Fibroblast of the aortic adventitia (primary cell): Measurements from ENCODE around the gene USF3. TPM values are rescaled to one million over a fixed set of nuclear protein-coding genes. Genes with fewer than 3 reads are reported as not detected.

Source experiments
- DNase-seq: peaks from one replicate; pipeline ENCODE4 v3.0.0-alpha.2; 2010; ENCODE audit warnings: low read depth
- H3K4me3 ChIP-seq: 2 replicates; pipeline ENCODE4 v1.5.1; 2011; ENCODE audit warnings: low read depth, mild to moderate bottlenecking, control low read depth, low read length, moderate library complexity
- CTCF ChIP-seq: IDR thresholded peaks from 2 replicates; pipeline ENCODE4 v1.5.1; 2011; ENCODE audit warnings: mild to moderate bottlenecking, low read length, control low read depth, inconsistent platforms; ENCODE audit not compliant: insufficient read depth
- small RNA-seq: library from RNA; depleted of rRNA; stranded (forward); fragments of <200 nt; gene quantifications from one replicate; pipeline ENCODE3, GENCODE V24; 2012
- total RNA-seq: library from RNA; depleted of rRNA; stranded (reverse); fragments of >200 nt; gene quantifications from 2 replicates; pipeline ENCODE4 v1.2.3, GENCODE V29; 2012; ENCODE audit warnings: low replicate concordance

USF3 gene
- total RNA-seq, 1 donor = 12.9 TPM

DNA sequence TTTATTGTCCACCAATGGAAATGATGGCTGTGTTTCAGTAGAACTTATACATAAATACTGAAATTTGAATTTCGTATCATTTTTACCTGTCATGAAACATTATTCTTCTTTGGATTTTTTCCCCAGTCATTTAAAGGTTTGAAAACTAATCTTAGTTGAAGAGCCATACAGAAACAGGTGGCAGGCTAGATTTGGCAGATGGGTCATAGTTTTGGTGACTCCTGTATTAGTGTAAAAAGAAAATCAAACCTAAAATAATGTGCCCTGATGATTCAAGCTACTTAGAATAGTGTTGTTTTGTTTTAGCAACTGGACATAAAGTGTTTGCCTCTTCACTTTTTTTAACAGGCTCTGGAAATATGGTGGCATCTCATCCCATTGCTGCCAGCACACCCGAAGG, 95.2 kb downstream of the USF3 start:
- no peak for TF ChIP-seq CTCF
- DNase-seq = no peak
- H3K4me3 ChIP-seq = no peak overlapping the region

- H3K4me3 ChIP-seq = no peak overlapping the region
- TF ChIP-seq CTCF = no peak
- no peak for DNase-seq
Measured at GRCh38 chr3:113600418-113601182, 95.8 kb downstream of the USF3 start.

Small RNA genes within 50 kb of the gene (small RNA-seq; reads per million reads assigned to genes)
- gene RN7SL767P = not detected

Other genes with a start within 250 kb of the USF3 start
- 16.7 and 25.9 TPM in 2 replicates for gene SPICE1, start 181.5 kb downstream of the USF3 start, total RNA-seq
- not detected in 2 replicates for gene SIDT1, start 164.1 kb downstream of the USF3 start, total RNA-seq
- 142 and 242 TPM in 2 replicates for gene NAA50, start 49.6 kb upstream of the USF3 start, total RNA-seq
- 63.5 and 81.0 TPM in 2 replicates for gene ATP6V1A, start 50.4 kb upstream of the USF3 start, total RNA-seq
- gene GRAMD1C, start 142.1 kb upstream of the USF3 start, total RNA-seq = 9.2 and 12.1 TPM in 2 replicates